ENCODE results near the gene CFI.

CFI gene

DNA sequence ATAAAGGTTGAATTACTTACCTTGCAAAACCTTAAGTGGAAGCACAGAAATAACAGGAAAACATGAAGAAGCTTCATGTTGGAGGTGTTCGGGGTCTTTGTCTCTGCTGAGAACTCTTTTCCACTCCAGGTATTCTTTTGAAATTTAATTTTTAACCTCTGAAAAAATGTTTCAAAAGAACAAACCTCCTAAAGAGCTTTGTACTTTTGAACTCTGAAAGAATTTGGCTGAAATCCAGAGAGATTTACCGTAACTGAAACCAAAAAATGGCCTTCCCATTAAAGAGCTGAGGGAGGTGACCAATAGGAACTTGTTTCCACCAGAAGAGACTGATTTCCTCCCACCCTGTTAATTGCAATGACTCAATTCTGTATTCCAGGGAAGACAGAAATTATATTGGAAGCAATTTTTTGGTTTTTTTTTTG, at the start of gene CFI:
CFI (minus strand) TSS at position 105 of the 425 bp plus-strand sequence; CDS start at position 77, 28 bp downstream.
- DNase-seq: peak; percentile 25

GRCh38 chr4:109850601-109851000, 48.8 kb upstream of the CFI start:
- no peak for DNase-seq

DNA sequence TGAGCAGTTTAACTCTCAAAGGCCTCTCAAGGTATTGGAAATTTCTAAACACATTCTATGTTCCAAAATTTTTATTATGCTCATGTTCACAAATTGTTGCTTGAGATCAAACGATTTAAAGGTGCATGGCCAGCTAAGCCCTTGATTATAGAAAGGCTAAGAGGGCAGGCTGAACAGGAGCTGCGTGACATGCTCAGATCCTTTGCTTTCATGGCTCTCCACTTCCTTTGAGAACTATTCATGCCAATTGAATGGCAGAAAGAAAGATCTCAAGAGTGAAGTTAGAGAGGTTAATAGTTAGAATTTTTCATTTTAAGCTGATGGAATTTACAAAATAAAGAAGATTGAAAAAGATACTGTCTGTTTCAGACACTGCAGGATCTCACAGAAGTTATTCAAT, 46.7 kb upstream of the CFI start:
- DNase-seq: no peak

DNA sequence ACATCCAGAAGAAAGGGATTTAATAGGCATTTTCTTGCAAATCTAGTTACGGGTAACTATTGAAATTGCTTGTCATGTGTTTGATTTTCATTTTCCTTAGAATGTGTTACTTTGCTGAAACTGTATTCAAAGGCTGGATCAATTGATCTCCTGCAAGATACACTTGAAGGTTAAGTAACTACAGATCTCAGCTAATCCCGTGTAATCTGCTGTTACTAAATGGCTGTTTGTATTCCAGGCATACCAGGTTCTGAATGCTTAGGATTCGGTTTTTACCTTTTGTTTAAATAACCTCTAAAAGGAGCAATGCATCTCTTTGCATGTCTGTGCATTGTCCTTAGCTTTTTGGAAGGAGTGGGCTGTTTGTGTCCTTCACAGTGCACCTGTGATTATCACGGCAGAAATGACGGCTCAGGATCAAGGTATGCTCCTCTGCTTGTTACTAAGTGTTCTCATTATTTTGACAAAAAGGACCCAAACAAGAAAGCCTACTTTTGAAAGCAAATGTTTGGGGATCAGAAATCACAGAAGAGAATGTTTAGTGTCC, 46.2 kb upstream of the CFI start, which contains the start of gene LRIT3:
LRIT3 (plus strand) TSS at position 212 of the 547 bp plus-strand sequence; CDS start at position 307, 95 bp downstream.
- DNase-seq: no peak

DNA sequence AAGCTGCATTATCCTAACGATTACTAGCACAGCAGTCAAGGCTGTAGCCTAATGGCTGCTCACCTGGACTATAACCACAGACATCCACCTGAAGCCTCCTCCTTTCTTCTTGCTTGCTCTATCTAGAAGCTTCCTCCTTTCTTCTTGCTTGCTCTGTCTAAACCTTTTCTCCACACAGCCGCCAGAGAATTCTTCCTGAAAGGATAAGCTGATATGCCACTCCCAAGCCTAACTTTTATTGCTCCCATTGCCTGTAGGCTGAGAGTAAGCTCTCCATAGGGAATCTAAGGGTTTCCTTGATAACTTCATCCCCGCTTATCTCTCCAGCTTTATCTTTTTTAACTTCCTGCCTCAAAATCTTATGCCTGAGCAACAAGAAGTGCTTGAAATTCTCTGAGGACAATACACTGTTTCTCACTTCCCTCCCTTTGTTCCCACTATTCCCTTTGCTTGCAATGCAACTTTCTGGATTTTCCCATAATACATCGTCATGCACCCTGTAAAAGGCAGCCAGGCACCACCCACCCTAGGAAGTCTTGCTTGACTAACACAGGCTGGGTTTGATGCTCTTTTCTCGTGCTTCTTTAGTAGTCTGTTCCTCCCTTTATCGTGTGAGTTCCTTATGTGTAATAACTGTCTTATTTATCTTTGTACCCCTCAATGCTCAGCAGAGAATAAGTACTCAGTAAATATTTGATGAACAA, 44.7 kb upstream of the CFI start:
- no peak for DNase-seq

GRCh38 chr4:109836985-109837384, 35.2 kb upstream of the CFI start:
- DNase-seq: no peak

- DNase-seq: peak; percentile 6
These were observed 32.0 kb upstream of the CFI start for GRCh38 chr4:109833756-109834155.

GRCh38 chr4:109827672-109828071, 25.9 kb upstream of the CFI start, which contains the start of gene RRH:
Gene RRH (plus strand): TSS chr4:109827972. CDS start chr4:109828028, 56 bp downstream.
- DNase-seq: no peak

GRCh38 chr4:109826719-109827118, 24.9 kb upstream of the CFI start:
- no peak for DNase-seq

- no peak for DNase-seq
These were observed 19.4 kb upstream of the CFI start for GRCh38 chr4:109821185-109821584.

DNA sequence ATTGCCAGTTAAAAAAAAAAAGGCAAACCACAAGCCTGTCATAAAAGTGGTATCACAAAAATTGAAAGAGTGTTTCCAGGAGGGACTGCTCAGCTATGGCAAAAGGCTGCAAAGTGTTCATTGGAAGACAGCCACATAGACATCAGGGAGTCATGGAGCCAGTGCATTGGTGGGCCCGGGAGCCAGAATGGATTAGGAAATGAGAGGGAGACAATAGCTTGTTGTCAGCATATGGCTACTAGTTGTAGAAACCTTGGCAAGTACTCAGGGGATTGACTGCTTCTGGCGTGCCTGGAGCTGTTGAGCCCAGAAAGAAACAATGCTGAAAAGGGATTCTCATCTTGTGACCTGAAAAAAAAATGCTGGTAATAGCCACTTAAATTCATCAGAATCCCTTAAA, 18.8 kb upstream of the CFI start:
- no peak for DNase-seq

GRCh38 chr4:109818268-109818667, 16.5 kb upstream of the CFI start:
- DNase-seq: no peak

GRCh38 chr4:109816894-109817293, 15.1 kb upstream of the CFI start:
- no peak for DNase-seq

GRCh38 chr4:109816082-109816442, 14.3 kb upstream of the CFI start:
- no peak for DNase-seq

- DNase-seq: peak; percentile 93
These were observed 13.6 kb upstream of the CFI start, which contains the start of gene GAR1 for GRCh38 chr4:109815151-109816081. Gene GAR1 (plus strand): TSS chr4:109815762. CDS start chr4:109816165, 403 bp downstream.

GRCh38 chr4:109811707-109812106, 9.9 kb upstream of the CFI start:
- no peak for DNase-seq

- DNase-seq: no peak
These were observed 9.0 kb upstream of the CFI start for GRCh38 chr4:109810552-109811387.

- no peak for DNase-seq
These were observed 7.9 kb upstream of the CFI start for GRCh38 chr4:109809655-109810054.

- DNase-seq: no peak
These were observed 2.2 kb upstream of the CFI start for GRCh38 chr4:109803924-109804571.

DNA sequence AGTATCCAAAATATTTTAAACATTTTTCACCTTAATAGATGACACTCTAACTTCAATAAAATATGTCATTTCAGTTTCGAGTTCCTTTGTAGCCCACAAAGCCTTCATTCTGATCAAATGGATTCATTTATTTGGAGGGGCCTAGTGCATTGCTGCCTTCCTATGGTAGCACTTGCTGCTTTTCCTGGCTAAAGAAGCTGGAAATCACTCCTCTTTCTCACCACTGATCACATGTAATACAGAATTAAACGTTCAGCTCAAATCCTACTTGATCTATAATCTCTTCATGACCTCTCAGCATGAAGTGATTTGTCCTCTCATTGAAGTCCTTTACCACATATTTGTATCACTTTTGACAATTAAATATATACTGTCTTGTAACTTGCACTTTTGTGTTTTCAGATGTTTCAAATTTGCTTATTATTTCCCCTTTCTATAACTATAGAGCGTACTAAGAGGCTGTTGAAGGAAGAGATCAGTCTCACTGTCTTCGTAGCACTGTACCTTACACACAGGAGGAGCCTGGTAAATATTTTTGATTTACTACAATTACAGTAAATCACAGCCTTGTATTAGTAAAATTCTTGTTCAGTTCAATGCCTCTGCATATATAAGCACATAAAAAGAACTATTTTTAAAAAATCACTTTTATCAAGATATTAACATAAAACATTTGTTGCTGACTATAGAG, 555 bp downstream of the CFI start:
- no peak for DNase-seq

DNA sequence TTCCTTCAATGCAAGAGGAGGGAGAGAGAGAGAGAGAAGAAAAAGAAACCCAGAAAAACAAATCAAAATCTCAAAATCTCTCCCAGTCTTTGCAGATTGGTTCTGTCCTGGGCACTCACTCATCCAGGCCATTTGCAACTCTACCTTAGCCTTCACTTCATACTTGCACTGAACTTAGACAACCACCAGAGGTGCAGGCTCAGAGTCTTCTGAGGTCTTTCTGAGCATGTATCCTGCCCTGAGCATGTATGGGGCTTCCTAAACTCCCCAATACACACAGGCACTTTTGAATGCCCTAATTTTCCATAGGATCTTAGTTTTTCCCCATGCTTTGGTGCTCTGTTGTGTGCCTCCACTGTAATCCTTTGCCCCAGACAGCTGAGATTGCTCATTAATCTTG, 2.9 kb downstream of the CFI start:
- no peak for DNase-seq

Measured in MV-4-11 (cell line).